GM20431 (cell line): ENCODE measurements around the gene MLIP.

ENCODE experiments used
- in situ Hi-C: fragments of 300-500 bp; cut with MseI, MboI; formaldehyde crosslinking; loops from one replicate; pipeline ENCODE4 v1.15.0; 2020; ENCODE audit warnings: low sequenced_read_pairs; ENCODE audit not compliant: unreplicated experiment

The MLIP gene

GRCh38 chr6:54264581-54265272 lies 153.5 kb downstream of the MLIP start:
- in situ Hi-C loops = no loop called here

- in situ Hi-C loops = no loop called here
Measured at GRCh38 chr6:54266400-54266923, 155.2 kb downstream of the MLIP start.

GRCh38 chr6:54267798-54268197 lies 156.6 kb downstream of the MLIP start:
- in situ Hi-C loops = no loop called here

GRCh38 chr6:54273214-54273820 lies 162.1 kb downstream of the MLIP start:
- in situ Hi-C loops = no loop called here

- in situ Hi-C loops = no loop called here
Measured at GRCh38 chr6:54274383-54274782, 163.1 kb downstream of the MLIP start.

GRCh38 chr6:54282186-54282585 lies 170.9 kb downstream of the MLIP start:
- in situ Hi-C loops = no loop called here

GRCh38 chr6:54284161-54284860 lies 173.1 kb downstream of the MLIP start:
- in situ Hi-C loops = no loop called here

GRCh38 chr6:54285595-54285994 lies 174.4 kb downstream of the MLIP start:
- in situ Hi-C loops = no loop called here

- in situ Hi-C loops = no loop called here
Measured at GRCh38 chr6:54286141-54286540, 174.9 kb downstream of the MLIP start.

- in situ Hi-C loops = no loop called here
Measured at GRCh38 chr6:54288474-54288873, 177.2 kb downstream of the MLIP start.

- in situ Hi-C loops = no loop called here
Measured at GRCh38 chr6:54289426-54289825, 178.2 kb downstream of the MLIP start.

GRCh38 chr6:54291146-54291545 lies 179.9 kb downstream of the MLIP start:
- in situ Hi-C loops = no loop called here

GRCh38 chr6:54291738-54292137 lies 180.5 kb downstream of the MLIP start:
- in situ Hi-C loops = no loop called here

- in situ Hi-C loops = no loop called here
Measured at GRCh38 chr6:54294965-54295532, 183.8 kb downstream of the MLIP start.

- in situ Hi-C loops = no loop called here
Measured at GRCh38 chr6:54299542-54300269, 188.5 kb downstream of the MLIP start.

- in situ Hi-C loops = no loop called here
Measured at GRCh38 chr6:54301770-54302169, 190.5 kb downstream of the MLIP start.

- in situ Hi-C loops = no loop called here
Measured at GRCh38 chr6:54307439-54307910, 196.2 kb downstream of the MLIP start.

GRCh38 chr6:54308289-54308985 lies 197.2 kb downstream of the MLIP start, which contains the start of gene TINAG:
Gene TINAG (plus strand): TSS chr6:54308441. CDS start chr6:54308551, 110 bp downstream.
- in situ Hi-C loops = no loop called here

- in situ Hi-C loops = no loop called here
Measured at GRCh38 chr6:54308986-54309315, 197.7 kb downstream of the MLIP start.
